DND-41 (cell line): ENCODE data around the gene RABL6.

ENCODE experiments used
- ATAC-seq: fragments of 200-7000 bp; cut with Tn5 transposase; 3 replicates; pipeline ENCODE4 v1.9.1; 2021; ENCODE audit warnings: low read depth; ENCODE audit not compliant: insufficient read depth
- DNase-seq: peaks from one replicate; pipeline ENCODE4 v3.0.0-alpha.2; 2020
- H2AFZ ChIP-seq: 2 replicates; pipeline ENCODE4 v1.6.0; 2012; ENCODE audit warnings: low read depth, low read length
- H3K27ac ChIP-seq: 2 replicates; pipeline ENCODE4 v1.5.1; 2012; ENCODE audit warnings: low read length, inconsistent platforms
- H3K27me3 ChIP-seq: fragments of 200-600 bp; sonication (generic); 2 replicates; pipeline ENCODE4 v1.6.0; 2012; ENCODE audit warnings: low read length, mild to moderate bottlenecking, inconsistent platforms; ENCODE audit not compliant: insufficient read depth, poor library complexity
- H3K36me3 ChIP-seq: 2 replicates; pipeline ENCODE4 v1.5.1; 2012; ENCODE audit warnings: low read length, inconsistent platforms; ENCODE audit not compliant: insufficient read depth
- H3K4me1 ChIP-seq: 2 replicates; pipeline ENCODE4 v1.5.1; 2012; ENCODE audit warnings: mild to moderate bottlenecking, low read length; ENCODE audit not compliant: insufficient read depth
- H3K4me2 ChIP-seq: 2 replicates; pipeline ENCODE4 v1.6.0; 2012; ENCODE audit warnings: mild to moderate bottlenecking, moderate library complexity, low read length, inconsistent platforms; ENCODE audit not compliant: insufficient read depth
- H3K4me3 ChIP-seq, 2 experiments: fragments of 200-600 bp in 1 of 2; shearing (Covaris generic) in 1 of 2; 2 replicates each; pipeline ENCODE4 v1.5.1; 2012 to 2016; ENCODE audit warnings: inconsistent platforms in 2 of 2, low read length in 2 of 2, mild to moderate bottlenecking in 2 of 2, low read depth in 1 of 2, moderate library complexity in 1 of 2
- H3K79me2 ChIP-seq: 2 replicates; pipeline ENCODE4 v1.6.0; 2012; ENCODE audit warnings: low read length, inconsistent platforms; ENCODE audit not compliant: insufficient read depth
- H3K9ac ChIP-seq: 2 replicates; pipeline ENCODE4 v1.6.0; 2012; ENCODE audit warnings: low read depth, mild to moderate bottlenecking, inconsistent platforms, low read length, moderate library complexity
- H3K9me3 ChIP-seq: 2 replicates; pipeline ENCODE4 v1.5.1; 2012; ENCODE audit warnings: low read length, moderate library complexity, mild to moderate bottlenecking, inconsistent platforms; ENCODE audit not compliant: insufficient read depth, severe bottlenecking
- H4K20me1 ChIP-seq: 2 replicates; pipeline ENCODE4 v1.6.0; 2012; ENCODE audit warnings: low read length; ENCODE audit not compliant: insufficient read depth
- CTCF ChIP-seq: IDR thresholded peaks from 2 replicates; pipeline ENCODE4 v1.5.1; 2012; ENCODE audit warnings: borderline replicate concordance, low read length, moderate library complexity, mild to moderate bottlenecking; ENCODE audit not compliant: poor library complexity, severe bottlenecking; ENCODE audit errors: extremely low read depth
- EZH2 ChIP-seq: IDR thresholded peaks from 3 replicates; pipeline ENCODE4 v1.6.1; 2012; ENCODE audit warnings: borderline replicate concordance, low read depth, mild to moderate bottlenecking, moderate library complexity, low read length, inconsistent platforms; ENCODE audit not compliant: severe bottlenecking

Gene RABL6

GRCh38 chr9:136792321-136793085 lies 15.2 kb upstream of the RABL6 start:
- ATAC-seq (no peak), DNase-seq (no peak)
- peaks cover 4% of the 10 kb centered on the region; the same call in 1 of the 2 replicates for H3K79me2 ChIP-seq
- H3K4me3 ChIP-seq, result peak overlapping the region in 1 of 2 experiments; percentile 92; a peak in 2 of 4 replicates
- TF ChIP-seq EZH2 (no peak), CTCF (no peak)
- peak overlapping the region; percentile 90; the same call in 1 of the 2 replicates for H3K9ac ChIP-seq
- no peaks in the 10 kb centered on the region for H3K9me3 ChIP-seq
- H4K20me1 ChIP-seq, result peaks cover 11% of the 10 kb centered on the region; the same call in 1 of the 2 replicates
- H3K27ac ChIP-seq, result peak overlapping the region; percentile 40; the same call in 1 of the 2 replicates
- peaks cover 32% of the 10 kb centered on the region for H3K4me1 ChIP-seq
- no peaks in the 10 kb centered on the region for H3K27me3 ChIP-seq
- H3K4me2 ChIP-seq, result peak overlapping the region; percentile 97
- H3K36me3 ChIP-seq, result peaks cover 8% of the 10 kb centered on the region; the same call in 1 of the 2 replicates
- no peak overlapping the region for H2AFZ ChIP-seq

GRCh38 chr9:136793086-136793946 lies 14.4 kb upstream of the RABL6 start:
- Histone ChIP-seq H2AFZ (no peak overlapping the region), H3K27me3 (no peaks in the 10 kb centered on the region), H3K36me3 (peaks cover 8% of the 10 kb centered on the region; the same call in 1 of the 2 replicates), H3K27ac (no peak overlapping the region), H3K79me2 (peaks cover 4% of the 10 kb centered on the region; the same call in 1 of the 2 replicates), H3K9me3 (no peaks in the 10 kb centered on the region), H3K4me1 (peaks cover 25% of the 10 kb centered on the region), H3K9ac (no peak overlapping the region), H4K20me1 (peaks cover 11% of the 10 kb centered on the region; the same call in 1 of the 2 replicates), H3K4me3 (no peak overlapping the region), H3K4me2 (no peak overlapping the region)
- no peak for ATAC-seq
- no peak for DNase-seq
- TF ChIP-seq EZH2 (no peak), CTCF (no peak)

GRCh38 chr9:136794281-136794999 lies 13.3 kb upstream of the RABL6 start:
- H3K4me2 ChIP-seq, result no peak overlapping the region
- peaks cover 8% of the 10 kb centered on the region for H3K27me3 ChIP-seq
- H2AFZ ChIP-seq, result no peak overlapping the region
- ATAC-seq (no peak), DNase-seq (no peak)
- peaks cover 33% of the 10 kb centered on the region for H3K4me1 ChIP-seq
- H4K20me1 ChIP-seq, result peaks cover 20% of the 10 kb centered on the region
- H3K9me3 ChIP-seq, result no peaks in the 10 kb centered on the region
- no peak overlapping the region for H3K9ac ChIP-seq
- no peak overlapping the region for H3K27ac ChIP-seq
- H3K79me2 ChIP-seq, result peaks cover 4% of the 10 kb centered on the region; the same call in 1 of the 2 replicates
- no peak for TF ChIP-seq EZH2
- no peak for TF ChIP-seq CTCF
- H3K4me3 ChIP-seq, result no peak overlapping the region
- peaks cover 8% of the 10 kb centered on the region; the same call in 1 of the 2 replicates for H3K36me3 ChIP-seq
